Fibroblast of mammary gland (primary cell): ENCODE measurements around the gene PATJ.
A peak's percentile ranks its signal among the peaks of the same experiment; 100 is the strongest.

ENCODE experiments used
- DNase-seq: peaks from one replicate; pipeline ENCODE4 v3.0.0-alpha.2; 2010; ENCODE audit warnings: low read depth
- H3K4me3 ChIP-seq: 2 replicates; pipeline ENCODE4 v1.5.1; 2011; ENCODE audit warnings: low read depth, mild to moderate bottlenecking, low read length, moderate library complexity; ENCODE audit not compliant: control insufficient read depth
- TF ChIP-seq, protein P1 (sequence below): conservative IDR thresholded peaks from 2 replicates; pipeline ENCODE4 v1.5.1; 2011; ENCODE audit warnings: low read depth, low read length, inconsistent platforms; ENCODE audit not compliant: control insufficient read depth, insufficient read depth

PATJ gene

DNA sequence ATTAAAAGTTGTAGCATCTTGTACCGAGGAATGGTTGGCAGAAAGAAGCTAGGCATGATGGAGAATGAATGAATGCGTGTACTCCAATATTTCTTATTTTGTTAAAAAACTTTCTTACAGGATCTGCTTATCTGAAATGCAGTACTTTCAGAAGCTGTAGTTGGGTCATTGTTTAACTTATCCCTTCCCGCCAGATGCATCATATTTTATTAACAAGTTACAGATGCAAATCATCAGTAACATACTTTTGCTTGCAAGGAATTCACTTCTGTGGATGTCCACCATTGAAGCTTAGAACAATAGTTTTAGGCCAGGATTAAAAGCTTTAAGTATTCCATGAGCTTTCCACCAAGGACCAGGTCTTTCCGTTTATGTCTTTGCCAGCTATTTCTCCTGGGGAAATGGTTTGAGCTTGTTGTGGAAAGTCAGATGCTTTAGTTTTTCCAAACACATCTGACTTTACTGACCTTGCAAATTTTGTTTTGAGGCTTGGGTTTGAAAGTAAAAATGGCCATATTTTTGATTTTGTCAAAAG, 65.4 kb downstream of the PATJ start:
- DNase-seq: peak; percentile 11
- H3K4me3 ChIP-seq: no peak overlapping the region
- TF ChIP-seq, protein P1, sequence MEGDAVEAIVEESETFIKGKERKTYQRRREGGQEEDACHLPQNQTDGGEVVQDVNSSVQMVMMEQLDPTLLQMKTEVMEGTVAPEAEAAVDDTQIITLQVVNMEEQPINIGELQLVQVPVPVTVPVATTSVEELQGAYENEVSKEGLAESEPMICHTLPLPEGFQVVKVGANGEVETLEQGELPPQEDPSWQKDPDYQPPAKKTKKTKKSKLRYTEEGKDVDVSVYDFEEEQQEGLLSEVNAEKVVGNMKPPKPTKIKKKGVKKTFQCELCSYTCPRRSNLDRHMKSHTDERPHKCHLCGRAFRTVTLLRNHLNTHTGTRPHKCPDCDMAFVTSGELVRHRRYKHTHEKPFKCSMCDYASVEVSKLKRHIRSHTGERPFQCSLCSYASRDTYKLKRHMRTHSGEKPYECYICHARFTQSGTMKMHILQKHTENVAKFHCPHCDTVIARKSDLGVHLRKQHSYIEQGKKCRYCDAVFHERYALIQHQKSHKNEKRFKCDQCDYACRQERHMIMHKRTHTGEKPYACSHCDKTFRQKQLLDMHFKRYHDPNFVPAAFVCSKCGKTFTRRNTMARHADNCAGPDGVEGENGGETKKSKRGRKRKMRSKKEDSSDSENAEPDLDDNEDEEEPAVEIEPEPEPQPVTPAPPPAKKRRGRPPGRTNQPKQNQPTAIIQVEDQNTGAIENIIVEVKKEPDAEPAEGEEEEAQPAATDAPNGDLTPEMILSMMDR: no peak

DNA sequence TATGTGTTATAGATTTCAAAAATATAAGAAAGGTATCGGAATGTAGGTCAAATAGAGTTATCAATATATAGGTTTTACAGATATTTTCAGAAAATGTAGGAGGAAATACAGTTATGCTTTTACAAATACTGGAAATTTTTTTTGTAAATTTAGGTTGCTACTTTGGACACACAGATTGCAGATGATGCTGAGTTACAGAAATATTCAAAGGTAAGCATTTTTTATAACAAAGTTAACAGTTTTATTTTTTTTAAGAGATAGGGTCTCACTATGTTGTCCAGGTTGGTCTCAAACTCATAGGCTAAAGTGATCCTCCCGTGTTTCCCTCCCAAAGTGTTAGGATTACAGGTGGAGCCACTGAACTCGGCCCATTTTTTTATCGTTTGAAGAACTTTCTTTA, 66.0 kb downstream of the PATJ start:
- no peak overlapping the region for H3K4me3 ChIP-seq
- TF ChIP-seq, protein P1: no peak
- DNase-seq: no peak

DNA sequence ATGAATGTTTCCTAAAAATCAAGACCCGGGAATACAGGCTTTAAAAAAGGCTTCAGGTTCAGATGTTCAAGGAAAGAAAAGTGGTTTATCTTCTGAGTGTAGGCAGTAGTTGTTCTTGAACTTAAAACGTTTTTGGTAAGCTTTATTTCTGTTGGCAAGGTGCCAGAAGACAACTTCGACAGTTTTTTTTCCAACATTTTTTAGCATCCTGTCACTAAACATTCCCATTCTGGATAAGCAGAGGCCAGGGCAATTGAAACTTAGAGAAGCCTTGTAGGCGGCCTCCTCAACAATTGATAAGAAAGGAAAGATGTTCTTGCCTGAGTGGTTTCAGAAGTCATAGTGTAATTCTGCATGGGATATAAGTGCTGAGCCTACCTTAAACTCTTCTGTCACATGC, 66.7 kb downstream of the PATJ start:
- peak; percentile 28 for DNase-seq
- TF ChIP-seq, protein P1: no peak

DNA sequence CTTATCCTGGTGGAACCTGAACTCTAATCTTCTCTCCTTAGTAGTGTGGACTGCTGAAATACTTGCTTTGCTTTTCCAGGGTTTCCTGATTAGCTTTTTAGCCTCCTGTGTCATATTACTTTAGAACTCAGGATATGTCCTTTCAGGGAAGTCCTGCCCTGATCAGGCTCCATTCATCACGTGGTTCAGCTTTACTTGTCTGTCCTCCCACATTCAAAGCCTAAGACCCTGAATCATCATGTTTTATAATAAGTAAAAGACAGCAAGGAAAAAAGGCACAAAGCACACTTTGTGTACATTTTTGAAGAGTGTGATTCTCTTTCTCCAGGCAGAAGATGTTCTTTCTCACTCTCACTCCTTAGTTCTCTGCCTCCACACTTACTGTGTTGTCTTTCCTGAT, 70.6 kb downstream of the PATJ start:
- TF ChIP-seq, protein P1: no peak
- DNase-seq: no peak
- no peak overlapping the region for H3K4me3 ChIP-seq

More for the DNA sequence above, 66.7 kb downstream of the PATJ start:
- H3K4me3 ChIP-seq: no peak overlapping the region

DNA sequence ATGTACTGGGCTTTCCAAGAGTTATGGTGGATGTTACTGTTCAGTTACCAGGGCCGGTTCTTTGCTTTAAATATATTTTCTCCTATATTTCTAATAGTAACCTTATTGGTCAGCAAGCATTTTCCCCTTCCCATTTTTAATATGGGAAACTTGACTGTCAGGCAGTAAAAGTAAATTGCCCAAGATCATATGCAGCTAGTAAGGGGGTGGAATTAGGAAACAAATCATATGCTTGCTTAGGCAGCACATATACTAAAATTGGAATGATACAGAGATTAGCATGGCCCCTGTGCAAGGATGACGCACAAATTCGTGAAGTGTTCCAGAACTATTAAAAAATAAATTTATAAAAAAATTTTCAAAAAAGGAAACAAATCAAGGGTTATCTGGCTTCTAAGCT, 73.9 kb downstream of the PATJ start:
- no peak overlapping the region for H3K4me3 ChIP-seq
- TF ChIP-seq, protein P1: no peak
- no peak for DNase-seq

DNA sequence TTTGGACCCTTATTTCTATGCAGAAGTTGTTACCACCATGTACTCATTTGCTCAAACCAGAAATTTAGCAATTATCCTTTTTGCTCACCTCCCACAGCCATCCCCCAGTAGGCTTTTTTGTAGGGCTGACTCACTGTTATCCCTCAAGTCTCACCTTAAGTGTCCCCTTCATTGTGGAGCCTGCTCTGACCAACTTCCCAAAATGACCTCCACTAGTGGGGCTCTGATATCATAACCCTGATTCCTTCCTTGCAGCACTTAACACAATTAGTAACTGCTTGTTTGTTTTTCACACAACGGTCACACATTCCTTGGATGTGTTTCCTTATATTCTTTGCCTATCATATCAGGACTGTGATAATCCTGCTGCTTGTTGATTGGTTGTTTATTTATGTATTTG, 76.7 kb downstream of the PATJ start:
- DNase-seq: no peak
- TF ChIP-seq, protein P1: no peak
- no peak overlapping the region for H3K4me3 ChIP-seq

DNA sequence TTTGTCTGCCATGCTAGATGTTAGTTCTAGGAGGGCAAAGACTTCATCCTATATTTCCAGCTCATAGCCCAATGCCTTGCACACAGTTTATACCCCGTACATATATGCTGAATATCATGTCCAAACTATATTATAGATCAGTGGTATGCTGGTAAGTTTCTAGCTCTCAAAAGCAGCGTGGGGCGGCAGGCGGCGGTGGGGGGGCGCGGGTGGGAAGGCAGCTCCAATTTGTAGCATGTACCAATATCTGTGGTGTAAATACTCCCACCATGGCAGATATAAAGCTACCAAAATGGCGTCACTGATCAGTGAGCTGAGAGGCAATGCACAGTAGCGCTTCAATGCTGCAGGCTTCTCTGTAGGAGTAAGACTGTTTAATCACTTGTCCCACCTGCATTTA, 77.1 kb downstream of the PATJ start:
- H3K4me3 ChIP-seq: no peak overlapping the region
- TF ChIP-seq, protein P1: no peak
- DNase-seq: no peak
